ENCODE results near the gene NAT10. TPM values are rescaled to one million over a fixed set of nuclear protein-coding genes. Genes with fewer than 3 reads are reported as not detected.

Gene NAT10
- total RNA-seq, 1 donor from 2014 or later, result 32.2 TPM

DNA sequence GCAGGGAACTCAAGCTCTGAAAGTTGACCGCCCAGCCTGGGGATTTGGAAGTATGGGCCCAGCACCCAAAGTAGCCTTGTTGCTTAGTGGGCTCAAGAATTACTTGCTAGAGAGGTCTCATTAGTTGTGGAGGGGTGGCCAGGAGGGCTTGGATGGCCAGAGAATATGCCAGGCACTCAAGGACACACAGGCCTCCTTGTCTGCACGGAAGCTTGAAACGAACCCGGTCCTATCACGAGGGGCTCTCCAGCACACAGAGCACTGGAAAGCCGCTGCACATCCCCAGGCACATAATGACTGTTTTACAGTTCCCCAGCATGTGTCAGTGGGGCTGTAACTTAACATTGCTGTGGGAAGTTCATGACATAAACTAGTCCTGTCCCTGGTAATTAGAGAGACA lies 55.9 kb downstream of the NAT10 start:
- DNase-seq (ENCODE audit: low read depth) (no peak), FAIRE-seq (no peak)
- Histone ChIP-seq H4K20me1 (ENCODE audit: insufficient read depth, low read length) (peaks cover 48% of the 10 kb centered on the region), H3K79me2 (ENCODE audit: insufficient read depth, low read length) (no peaks in the 10 kb centered on the region), H2AFZ (ENCODE audit: low read depth, low read length) (no peak overlapping the region), H3K36me3 (ENCODE audit: insufficient read depth, low read length) (peaks cover 2% of the 10 kb centered on the region), H3K27ac (ENCODE audit: low read depth, low read length) (no peak overlapping the region), H3K4me2 (ENCODE audit: low read length) (no peak overlapping the region), H3K9me3 (ENCODE audit: insufficient read depth, low read depth, low read length) (no peaks in the 10 kb centered on the region), H3K4me1 (ENCODE audit: insufficient read depth, low read length) (peaks cover 9% of the 10 kb centered on the region), H3K9ac (ENCODE audit: low read length) (no peak overlapping the region), H3K4me3 (ENCODE audit: insufficient read depth, low read depth, low read length) (no peak overlapping the region), H3K27me3 (ENCODE audit: insufficient read depth, low read length) (no peaks in the 10 kb centered on the region)
- Mint-ChIP-seq H3K27me3 (ENCODE audit: low read depth, unreplicated experiment) (no peaks in the 10 kb centered on the region), H3K4me3 (ENCODE audit: unreplicated experiment) (no peak overlapping the region), H3K4me1 (ENCODE audit: low read depth, unreplicated experiment) (peaks cover 7% of the 10 kb centered on the region), H3K36me3 (ENCODE audit: low read depth, unreplicated experiment) (peaks cover 13% of the 10 kb centered on the region), H3K27ac (ENCODE audit: unreplicated experiment) (no peak overlapping the region), H3K9me3 (ENCODE audit: unreplicated experiment) (peaks cover 3% of the 10 kb centered on the region)
- TF ChIP-seq EZH2 (IDR thresholded peaks at IDR 0.05; ENCODE audit: insufficient read depth, low read length), result no peak
- TF ChIP-seq, protein P1, sequence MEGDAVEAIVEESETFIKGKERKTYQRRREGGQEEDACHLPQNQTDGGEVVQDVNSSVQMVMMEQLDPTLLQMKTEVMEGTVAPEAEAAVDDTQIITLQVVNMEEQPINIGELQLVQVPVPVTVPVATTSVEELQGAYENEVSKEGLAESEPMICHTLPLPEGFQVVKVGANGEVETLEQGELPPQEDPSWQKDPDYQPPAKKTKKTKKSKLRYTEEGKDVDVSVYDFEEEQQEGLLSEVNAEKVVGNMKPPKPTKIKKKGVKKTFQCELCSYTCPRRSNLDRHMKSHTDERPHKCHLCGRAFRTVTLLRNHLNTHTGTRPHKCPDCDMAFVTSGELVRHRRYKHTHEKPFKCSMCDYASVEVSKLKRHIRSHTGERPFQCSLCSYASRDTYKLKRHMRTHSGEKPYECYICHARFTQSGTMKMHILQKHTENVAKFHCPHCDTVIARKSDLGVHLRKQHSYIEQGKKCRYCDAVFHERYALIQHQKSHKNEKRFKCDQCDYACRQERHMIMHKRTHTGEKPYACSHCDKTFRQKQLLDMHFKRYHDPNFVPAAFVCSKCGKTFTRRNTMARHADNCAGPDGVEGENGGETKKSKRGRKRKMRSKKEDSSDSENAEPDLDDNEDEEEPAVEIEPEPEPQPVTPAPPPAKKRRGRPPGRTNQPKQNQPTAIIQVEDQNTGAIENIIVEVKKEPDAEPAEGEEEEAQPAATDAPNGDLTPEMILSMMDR (IDR thresholded peaks at IDR 0.05; ENCODE audit: insufficient read depth, low read depth, low read length), result no peak

DNA sequence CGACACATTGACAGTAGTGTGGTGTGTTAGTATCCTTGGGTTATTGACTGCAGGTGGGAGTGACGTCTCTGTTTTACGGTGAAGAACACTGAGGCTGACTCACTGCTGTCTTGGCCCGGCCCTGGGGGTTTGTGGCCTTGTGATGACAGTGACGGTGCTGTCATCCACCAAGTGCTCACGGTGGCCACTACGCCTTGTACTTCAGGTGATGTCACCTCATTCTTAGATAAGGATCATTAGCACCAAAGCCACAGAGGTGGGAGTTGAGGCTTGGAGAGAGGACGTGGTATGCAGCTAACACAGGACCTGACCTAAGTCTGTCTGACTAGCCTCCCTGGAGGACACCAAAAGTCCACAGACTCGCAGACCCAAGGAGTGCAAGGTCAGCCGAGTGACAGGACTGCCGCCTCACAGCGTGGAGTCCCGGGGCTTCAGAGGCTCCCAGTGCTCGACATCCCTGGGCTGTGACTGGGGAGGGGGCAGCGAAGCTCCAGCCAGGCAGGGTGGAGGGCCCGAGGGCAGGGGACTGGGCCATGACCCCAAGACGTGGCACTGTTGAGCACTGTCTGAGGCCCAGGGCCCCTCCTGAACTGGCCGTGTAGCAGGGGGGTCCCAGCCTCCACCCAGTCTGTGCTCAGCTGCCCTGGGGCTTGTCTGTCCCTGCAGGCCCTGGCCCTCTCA lies 56.5 kb downstream of the NAT10 start:
- peaks cover 3% of the 10 kb centered on the region for H3K9me3 Mint-ChIP-seq (ENCODE audit: unreplicated experiment)
- Histone ChIP-seq H3K4me2 (ENCODE audit: low read length) (no peak overlapping the region), H4K20me1 (ENCODE audit: insufficient read depth, low read length) (peaks cover 48% of the 10 kb centered on the region), H3K27ac (ENCODE audit: low read depth, low read length) (no peak overlapping the region), H3K27me3 (ENCODE audit: insufficient read depth, low read length) (no peaks in the 10 kb centered on the region), H3K9me3 (ENCODE audit: insufficient read depth, low read depth, low read length) (no peaks in the 10 kb centered on the region), H3K4me1 (ENCODE audit: insufficient read depth, low read length) (peaks cover 9% of the 10 kb centered on the region), H2AFZ (ENCODE audit: low read depth, low read length) (no peak overlapping the region), H3K36me3 (ENCODE audit: insufficient read depth, low read length) (peaks cover 2% of the 10 kb centered on the region), H3K9ac (ENCODE audit: low read length) (no peak overlapping the region), H3K79me2 (ENCODE audit: insufficient read depth, low read length) (no peaks in the 10 kb centered on the region), H3K4me3 (ENCODE audit: insufficient read depth, low read depth, low read length) (no peak overlapping the region)
- DNase-seq (ENCODE audit: low read depth) (peak; percentile 77), FAIRE-seq (peak; percentile 5)
- peaks cover 18% of the 10 kb centered on the region for H3K36me3 Mint-ChIP-seq (ENCODE audit: low read depth, unreplicated experiment)
- peaks cover 7% of the 10 kb centered on the region for H3K4me1 Mint-ChIP-seq (ENCODE audit: low read depth, unreplicated experiment)
- H3K27ac Mint-ChIP-seq (ENCODE audit: unreplicated experiment), result peak overlapping the region; percentile 66
- no peaks in the 10 kb centered on the region for H3K27me3 Mint-ChIP-seq (ENCODE audit: low read depth, unreplicated experiment)
- H3K4me3 Mint-ChIP-seq (ENCODE audit: unreplicated experiment), result no peak overlapping the region
- TF ChIP-seq, protein P1 (IDR thresholded peaks at IDR 0.05; ENCODE audit: insufficient read depth, low read depth, low read length), result no peak

DNA sequence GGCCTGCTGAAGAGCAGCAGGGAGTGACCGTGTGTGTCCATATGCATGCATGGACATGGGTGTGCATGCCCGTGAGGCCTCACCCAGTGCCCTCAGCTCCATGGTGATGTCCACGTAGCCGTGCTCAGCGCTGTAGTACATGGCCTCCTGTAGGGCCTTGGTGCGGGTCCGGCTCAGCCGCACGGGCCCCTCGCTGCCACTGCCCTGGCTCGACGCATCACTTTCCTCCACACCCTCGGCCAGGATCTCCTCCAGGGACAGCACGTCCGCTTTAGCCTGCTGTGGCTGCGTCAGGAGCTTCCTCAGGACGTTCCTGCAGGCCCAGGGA lies 57.0 kb downstream of the NAT10 start:
- Histone ChIP-seq H3K9me3 (ENCODE audit: insufficient read depth, low read depth, low read length) (no peaks in the 10 kb centered on the region), H2AFZ (ENCODE audit: low read depth, low read length) (no peak overlapping the region), H3K4me1 (ENCODE audit: insufficient read depth, low read length) (peaks cover 9% of the 10 kb centered on the region), H3K9ac (ENCODE audit: low read length) (no peak overlapping the region), H3K27me3 (ENCODE audit: insufficient read depth, low read length) (no peaks in the 10 kb centered on the region), H3K27ac (ENCODE audit: low read depth, low read length) (no peak overlapping the region), H3K4me3 (ENCODE audit: insufficient read depth, low read depth, low read length) (no peak overlapping the region), H3K36me3 (ENCODE audit: insufficient read depth, low read length) (peaks cover 2% of the 10 kb centered on the region), H3K79me2 (ENCODE audit: insufficient read depth, low read length) (no peaks in the 10 kb centered on the region), H3K4me2 (ENCODE audit: low read length) (no peak overlapping the region), H4K20me1 (ENCODE audit: insufficient read depth, low read length) (peaks cover 47% of the 10 kb centered on the region)
- no peak overlapping the region for H3K4me3 Mint-ChIP-seq (ENCODE audit: unreplicated experiment)
- H3K27me3 Mint-ChIP-seq (ENCODE audit: low read depth, unreplicated experiment), result no peaks in the 10 kb centered on the region
- peaks cover 21% of the 10 kb centered on the region for H3K36me3 Mint-ChIP-seq (ENCODE audit: low read depth, unreplicated experiment)
- H3K9me3 Mint-ChIP-seq (ENCODE audit: unreplicated experiment), result peaks cover 3% of the 10 kb centered on the region
- FAIRE-seq (no peak), DNase-seq (ENCODE audit: low read depth) (no peak)
- TF ChIP-seq, protein P1 (IDR thresholded peaks at IDR 0.05; ENCODE audit: insufficient read depth, low read depth, low read length), result no peak
- TF ChIP-seq EZH2 (IDR thresholded peaks at IDR 0.05; ENCODE audit: insufficient read depth, low read length), result no peak
- peaks cover 7% of the 10 kb centered on the region for H3K4me1 Mint-ChIP-seq (ENCODE audit: low read depth, unreplicated experiment)
- H3K27ac Mint-ChIP-seq (ENCODE audit: unreplicated experiment), result no peak overlapping the region
